G401 (cell line): ENCODE data around the gene FRMPD1. TPM values are rescaled to one million over a fixed set of nuclear protein-coding genes. Genes with fewer than 3 reads are reported as not detected.
"Not testable (repeated sequence)": the region's sequence is repeated elsewhere in the genome, so short reads cannot be mapped to it uniquely, and the experiment has no call there.

Experiments used
- DNase-seq: peaks from one replicate; pipeline ENCODE4 v3.0.0-alpha.2; 2015; ENCODE audit warnings: low spot score
- in situ Hi-C: cut with HindIII; loops from 2 replicates; pipeline ENCODE4 v1.10.0; 2016; ENCODE audit warnings: low sequenced_read_pairs, mixed read lengths
- total RNA-seq: library from RNA; depleted of rRNA; stranded (reverse); fragments of >200 nt; shearing (Covaris generic); gene quantifications from 2 replicates; pipeline ENCODE4 v1.2.3, GENCODE V29; 2014; rRNA removed

Gene FRMPD1
- total RNA-seq, 1 experiment from 2014 or later = not detected

GRCh38 chr9:37760416-37761161 is 109.8 kb downstream of the FRMPD1 start:
- no peak for DNase-seq
- in situ Hi-C loops = no loop called here

DNA sequence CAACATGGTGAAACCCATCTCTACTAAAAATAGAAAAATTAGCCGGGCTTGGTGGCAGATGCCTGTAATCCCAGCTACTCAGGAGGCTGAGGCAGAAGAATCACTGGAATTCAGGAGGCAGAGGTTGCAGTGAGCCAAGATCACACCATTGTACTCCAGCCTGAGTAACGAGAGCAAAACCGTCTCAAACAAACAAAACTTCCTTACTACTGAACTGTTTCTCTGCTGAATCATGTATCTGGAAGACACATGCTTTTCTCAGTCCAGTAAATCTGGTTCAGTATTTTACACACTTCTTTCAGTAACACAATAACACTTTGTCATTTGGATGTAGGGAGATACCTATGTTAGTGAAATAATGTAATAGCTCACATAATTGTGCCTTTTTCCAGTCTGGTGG is 110.8 kb downstream of the FRMPD1 start:
- in situ Hi-C loops = no loop called here

DNA sequence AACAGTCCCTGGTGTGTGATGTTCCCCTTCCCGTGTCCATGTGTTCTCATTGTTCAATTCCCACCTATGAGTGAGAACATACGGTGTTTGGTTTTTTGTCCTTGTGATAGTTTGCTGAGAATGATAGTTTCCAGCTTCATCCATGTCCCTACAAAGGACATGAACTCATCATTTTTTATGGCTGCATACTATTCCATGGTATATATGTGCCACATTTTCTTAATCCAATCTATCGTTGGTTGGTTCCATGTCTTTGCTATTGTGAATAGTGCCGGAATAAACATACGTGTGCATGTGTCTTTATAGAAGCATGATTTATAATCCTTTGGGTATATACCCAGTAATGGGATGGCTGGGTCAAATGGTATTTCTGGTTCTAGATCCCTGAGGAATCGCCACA is 114.5 kb downstream of the FRMPD1 start:
- in situ Hi-C loops, DNase-seq: not testable (repeated sequence)

More for the DNA sequence above, 110.8 kb downstream of the FRMPD1 start:
- DNase-seq = no peak

- in situ Hi-C loops = no loop called here
- DNase-seq = no peak
These were observed 118.6 kb downstream of the FRMPD1 start for GRCh38 chr9:37769306-37769705.

DNA sequence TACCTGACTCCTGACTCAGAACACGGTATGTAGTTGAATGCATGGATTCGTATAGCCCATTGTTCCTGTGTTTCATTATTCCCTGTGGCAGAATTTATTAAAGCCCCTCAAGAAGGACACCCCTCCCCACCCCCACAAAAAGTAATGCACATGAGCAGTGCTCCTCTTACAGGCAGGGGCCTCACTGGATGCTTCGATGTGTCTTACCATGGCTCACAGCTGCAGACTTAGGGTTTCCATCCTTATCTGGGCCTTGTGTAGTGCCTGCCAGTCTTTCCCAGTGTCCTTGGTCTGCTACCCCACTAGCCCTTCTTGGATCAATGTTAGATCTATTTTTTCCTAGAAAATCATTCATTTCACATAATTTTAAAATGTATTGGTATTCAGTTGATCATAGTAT is 119.2 kb downstream of the FRMPD1 start:
- in situ Hi-C loops = no loop called here
- no peak for DNase-seq

- DNase-seq = no peak
- in situ Hi-C loops = no loop called here
These were observed 124.6 kb downstream of the FRMPD1 start for GRCh38 chr9:37775216-37775919.

DNA sequence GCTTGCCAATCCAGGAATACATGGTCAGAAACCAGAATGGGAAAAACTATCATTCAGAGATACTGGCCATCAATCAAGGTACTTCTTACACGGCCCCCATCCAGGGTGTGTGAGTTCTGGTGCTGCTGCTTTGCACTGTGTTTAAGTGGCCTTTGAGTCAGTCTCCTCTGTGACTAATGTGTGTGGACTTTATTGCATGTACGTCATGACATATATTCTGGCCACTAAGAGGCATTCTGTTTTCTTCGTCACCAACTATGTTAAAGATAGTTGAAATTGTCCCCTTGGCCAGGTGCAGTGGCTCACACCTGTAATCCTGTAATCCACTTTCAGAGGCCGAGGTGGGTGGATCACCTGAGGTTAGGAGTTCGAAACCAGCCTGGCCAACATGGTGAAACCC is 125.6 kb downstream of the FRMPD1 start:
- DNase-seq = no peak
- in situ Hi-C loops = no loop called here

DNA sequence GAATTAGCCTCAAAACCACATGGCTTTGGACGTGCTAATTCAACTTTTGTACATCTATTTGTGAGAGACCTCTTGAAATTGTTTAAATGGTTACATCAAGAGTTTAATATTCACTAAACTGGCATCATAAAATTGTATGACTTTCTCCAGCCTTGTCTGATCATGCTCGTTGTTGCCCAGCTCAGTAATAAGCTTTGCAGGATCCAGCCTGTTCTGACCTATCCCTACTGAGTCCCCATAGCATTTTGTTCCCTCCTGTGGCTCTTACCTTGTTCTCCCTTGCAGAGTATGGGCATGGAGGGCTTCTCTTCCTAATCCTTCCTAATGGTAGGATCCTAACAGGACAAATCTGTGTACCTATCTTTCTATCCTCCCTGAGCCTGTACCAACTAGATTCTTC is 127.8 kb downstream of the FRMPD1 start:
- in situ Hi-C loops = no loop called here
- DNase-seq = no peak

- DNase-seq = no peak
These were observed 133.5 kb downstream of the FRMPD1 start for GRCh38 chr9:37784291-37784615.

GRCh38 chr9:37784616-37785483 is 134.1 kb downstream of the FRMPD1 start, which contains the start of gene EXOSC3:
TSS of gene EXOSC3 (minus strand) at chr9:37785064. CDS start at chr9:37785044, 20 bp downstream.
- in situ Hi-C loops = no loop called here
- peak; percentile 95 for DNase-seq

More at GRCh38 chr9:37784291-37784615, 133.5 kb downstream of the FRMPD1 start:
- in situ Hi-C loops = no loop called here

DNA sequence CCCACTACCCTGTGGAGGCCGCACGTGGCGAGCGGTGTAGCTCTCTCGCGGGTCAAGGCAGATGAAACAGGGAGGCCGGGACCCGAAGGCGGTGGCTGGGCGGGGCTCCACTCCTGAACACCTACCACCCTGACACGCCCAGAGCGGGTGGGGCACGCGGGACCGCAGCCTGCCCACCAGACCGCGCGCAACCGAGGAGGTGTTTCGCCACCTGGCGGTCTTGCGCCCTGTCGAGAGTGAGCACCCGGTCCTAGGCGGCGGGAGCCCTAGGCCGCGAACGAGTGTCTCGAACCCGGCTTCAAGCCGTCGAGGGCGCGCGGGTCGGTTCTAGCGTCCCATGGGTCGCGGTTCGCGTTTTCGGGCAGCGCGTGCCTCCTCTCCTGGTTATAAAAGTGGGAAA is 136.3 kb downstream of the FRMPD1 start:
- in situ Hi-C loops = no loop called here

GRCh38 chr9:37788332-37788731 is 137.6 kb downstream of the FRMPD1 start:
- in situ Hi-C loops = no loop called here
- no peak for DNase-seq

More for the DNA sequence above, 136.3 kb downstream of the FRMPD1 start:
- no peak for DNase-seq

DNA sequence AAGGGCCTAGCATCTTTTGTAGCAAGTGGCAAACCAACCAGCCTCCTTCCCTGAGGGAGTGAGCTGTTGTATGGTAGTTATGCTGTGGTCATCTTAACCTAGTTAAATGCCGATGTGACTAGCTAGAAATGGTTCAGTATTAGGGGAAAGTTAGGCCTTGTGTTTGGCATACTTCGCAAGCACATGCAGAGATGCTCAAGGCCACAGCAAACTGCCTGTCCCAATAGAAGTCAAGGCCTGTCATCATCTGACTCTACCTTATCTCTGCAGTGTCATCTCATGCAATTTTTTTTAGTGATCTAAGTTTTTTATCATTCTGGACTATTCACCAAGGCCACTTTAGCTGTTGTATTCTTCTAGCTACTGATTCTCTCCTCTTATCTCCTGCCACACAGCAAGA is 139.3 kb downstream of the FRMPD1 start:
- no peak for DNase-seq
- in situ Hi-C loops = no loop called here

GRCh38 chr9:37792122-37792521 is 141.4 kb downstream of the FRMPD1 start:
- DNase-seq = no peak
- in situ Hi-C loops = no loop called here

DNA sequence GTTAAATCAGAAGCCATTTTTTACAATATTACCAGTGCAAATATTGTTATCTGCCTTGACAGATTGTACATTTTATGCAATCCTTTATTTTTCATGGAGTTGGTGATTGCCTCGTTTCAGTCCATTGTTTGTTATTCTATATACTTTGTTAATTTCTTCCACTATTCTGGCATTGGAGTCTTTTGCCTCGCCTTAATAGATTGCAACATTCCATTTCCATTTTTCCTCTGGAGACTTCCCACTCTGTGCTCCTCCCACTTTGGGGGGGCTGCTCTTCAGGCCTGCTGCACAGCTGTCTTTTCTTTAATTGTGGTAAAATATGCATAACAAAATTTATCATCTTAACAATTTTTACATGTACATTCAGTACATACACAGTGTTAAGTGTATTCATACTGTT is 145.5 kb downstream of the FRMPD1 start:
- in situ Hi-C loops = no loop called here
- no peak for DNase-seq

Other genes with a start within 250 kb of the FRMPD1 start
- gene GRHPR, start 228.3 kb upstream of the FRMPD1 start, total RNA-seq = 181 and 183 TPM in 2 replicates
- 18.8 and 20.7 TPM in 2 replicates for gene ZBTB5, start 185.5 kb upstream of the FRMPD1 start, total RNA-seq
- gene POLR1E, start 165.0 kb upstream of the FRMPD1 start, total RNA-seq = 37.5 and 44.2 TPM in 2 replicates
- gene FBXO10, start 74.6 kb upstream of the FRMPD1 start, total RNA-seq = 17.5 and 32.2 TPM in 2 replicates
- gene TOMM5, start 58.4 kb upstream of the FRMPD1 start, total RNA-seq = 353 and 360 TPM in 2 replicates
- 1.9 and 2.1 TPM in 2 replicates for gene TRMT10B, start 102.9 kb downstream of the FRMPD1 start, total RNA-seq
- 65.3 and 86.5 TPM in 2 replicates for gene EXOSC3, start 134.1 kb downstream of the FRMPD1 start, total RNA-seq
- gene DCAF10, start 149.8 kb downstream of the FRMPD1 start, total RNA-seq = 7.6 and 16.5 TPM in 2 replicates